ENCODE data around the gene SH3BP4. TPM values are rescaled to one million over a fixed set of nuclear protein-coding genes. Genes with fewer than 3 reads are reported as not detected.

SH3BP4 gene
- total RNA-seq, 1 donor from 2014 or later: 45.7 TPM

GRCh38 chr2:235083822-235084221 is 132.0 kb downstream of the SH3BP4 start:
- peaks cover 7% of the 10 kb centered on the region for H3K4me1 Mint-ChIP-seq (ENCODE audit: low read depth)
- H3K36me3 Mint-ChIP-seq (ENCODE audit: insufficient read depth): no peaks in the 10 kb centered on the region
- TF ChIP-seq CTCF (IDR thresholded peaks at IDR 0.05; ENCODE audit: unreplicated experiment): no peak
- H3K27me3 Mint-ChIP-seq: peaks cover 7% of the 10 kb centered on the region
- no peak overlapping the region for H3K27ac Mint-ChIP-seq
- H3K4me3 Mint-ChIP-seq (ENCODE audit: low read depth): no peak overlapping the region
- no peak for DNase-seq (ENCODE audit: low spot score, unreplicated experiment)
- no peaks in the 10 kb centered on the region for H3K9me3 Mint-ChIP-seq (ENCODE audit: low read depth)

- DNase-seq (ENCODE audit: low spot score, unreplicated experiment): no peak
- TF ChIP-seq CTCF (IDR thresholded peaks at IDR 0.05; ENCODE audit: unreplicated experiment): no peak
- Mint-ChIP-seq H3K27ac (no peak overlapping the region), H3K36me3 (ENCODE audit: insufficient read depth) (no peaks in the 10 kb centered on the region), H3K4me1 (ENCODE audit: low read depth) (peaks cover 8% of the 10 kb centered on the region), H3K4me3 (ENCODE audit: low read depth) (no peak overlapping the region), H3K27me3 (peaks cover 7% of the 10 kb centered on the region), H3K9me3 (ENCODE audit: low read depth) (no peaks in the 10 kb centered on the region)
Measured at GRCh38 chr2:235084424-235084823, 132.6 kb downstream of the SH3BP4 start.

GRCh38 chr2:235085476-235085875 is 133.7 kb downstream of the SH3BP4 start:
- no peak overlapping the region for H3K4me3 Mint-ChIP-seq (ENCODE audit: low read depth)
- peaks cover 7% of the 10 kb centered on the region for H3K27me3 Mint-ChIP-seq
- H3K27ac Mint-ChIP-seq: no peak overlapping the region
- no peak for DNase-seq (ENCODE audit: low spot score, unreplicated experiment)
- TF ChIP-seq CTCF (IDR thresholded peaks at IDR 0.05; ENCODE audit: unreplicated experiment): no peak
- no peaks in the 10 kb centered on the region for H3K9me3 Mint-ChIP-seq (ENCODE audit: low read depth)
- H3K4me1 Mint-ChIP-seq (ENCODE audit: low read depth): peaks cover 8% of the 10 kb centered on the region
- no peaks in the 10 kb centered on the region for H3K36me3 Mint-ChIP-seq (ENCODE audit: insufficient read depth)

GRCh38 chr2:235086481-235087184 is 134.8 kb downstream of the SH3BP4 start:
- DNase-seq (ENCODE audit: low spot score, unreplicated experiment): no peak
- Mint-ChIP-seq H3K4me3 (ENCODE audit: low read depth) (no peak overlapping the region), H3K27me3 (peaks cover 7% of the 10 kb centered on the region), H3K4me1 (ENCODE audit: low read depth) (peaks cover 8% of the 10 kb centered on the region), H3K36me3 (ENCODE audit: insufficient read depth) (no peaks in the 10 kb centered on the region), H3K9me3 (ENCODE audit: low read depth) (no peaks in the 10 kb centered on the region), H3K27ac (no peak overlapping the region)
- no peak for TF ChIP-seq CTCF (IDR thresholded peaks at IDR 0.05; ENCODE audit: unreplicated experiment)

- peaks cover 8% of the 10 kb centered on the region for H3K4me1 Mint-ChIP-seq (ENCODE audit: low read depth)
- no peaks in the 10 kb centered on the region for H3K9me3 Mint-ChIP-seq (ENCODE audit: low read depth)
- no peak overlapping the region for H3K27ac Mint-ChIP-seq
- H3K36me3 Mint-ChIP-seq (ENCODE audit: insufficient read depth): no peaks in the 10 kb centered on the region
- peaks cover 7% of the 10 kb centered on the region for H3K27me3 Mint-ChIP-seq
- no peak overlapping the region for H3K4me3 Mint-ChIP-seq (ENCODE audit: low read depth)
- no peak for TF ChIP-seq CTCF (IDR thresholded peaks at IDR 0.05; ENCODE audit: unreplicated experiment)
- no peak for DNase-seq (ENCODE audit: low spot score, unreplicated experiment)
Measured at GRCh38 chr2:235087832-235088495, 136.1 kb downstream of the SH3BP4 start.

Measured in progenitor cell of endocrine pancreas (in vitro differentiated cells).